ENCODE results near the gene EPB41L2. TPM values are rescaled to one million over a fixed set of nuclear protein-coding genes. Genes with fewer than 3 reads are reported as not detected.
A peak's percentile ranks its signal among the peaks of the same experiment; 100 is the strongest.

Gene EPB41L2
- total and polyA plus RNA-seq, 2 donors from 2014 or later = 19.6 to 111 TPM

DNA sequence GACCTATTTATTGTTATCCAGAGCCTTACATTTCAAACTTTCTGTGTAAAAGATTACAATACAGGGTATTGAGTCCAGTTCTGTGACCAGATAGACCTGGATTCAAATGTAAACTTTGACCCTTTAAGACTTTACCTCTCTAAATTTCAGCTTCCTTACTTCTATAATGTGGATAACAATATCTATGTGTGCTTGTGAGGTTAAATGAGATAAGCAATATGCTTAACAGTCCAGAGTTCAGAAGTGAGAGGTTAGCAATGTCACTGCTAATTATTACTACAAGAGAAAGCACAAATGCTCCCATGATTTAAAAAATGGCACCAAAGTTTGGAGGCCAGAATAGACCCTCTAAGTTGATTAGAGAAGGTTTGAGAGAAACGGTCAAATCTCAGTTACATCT lies 27.5 kb downstream of the EPB41L2 start:
- no peak overlapping the region for H3K27ac ChIP-seq (ENCODE audit: low read depth in 2 of 2, low read length in 2 of 2)
- TF ChIP-seq, protein P1, sequence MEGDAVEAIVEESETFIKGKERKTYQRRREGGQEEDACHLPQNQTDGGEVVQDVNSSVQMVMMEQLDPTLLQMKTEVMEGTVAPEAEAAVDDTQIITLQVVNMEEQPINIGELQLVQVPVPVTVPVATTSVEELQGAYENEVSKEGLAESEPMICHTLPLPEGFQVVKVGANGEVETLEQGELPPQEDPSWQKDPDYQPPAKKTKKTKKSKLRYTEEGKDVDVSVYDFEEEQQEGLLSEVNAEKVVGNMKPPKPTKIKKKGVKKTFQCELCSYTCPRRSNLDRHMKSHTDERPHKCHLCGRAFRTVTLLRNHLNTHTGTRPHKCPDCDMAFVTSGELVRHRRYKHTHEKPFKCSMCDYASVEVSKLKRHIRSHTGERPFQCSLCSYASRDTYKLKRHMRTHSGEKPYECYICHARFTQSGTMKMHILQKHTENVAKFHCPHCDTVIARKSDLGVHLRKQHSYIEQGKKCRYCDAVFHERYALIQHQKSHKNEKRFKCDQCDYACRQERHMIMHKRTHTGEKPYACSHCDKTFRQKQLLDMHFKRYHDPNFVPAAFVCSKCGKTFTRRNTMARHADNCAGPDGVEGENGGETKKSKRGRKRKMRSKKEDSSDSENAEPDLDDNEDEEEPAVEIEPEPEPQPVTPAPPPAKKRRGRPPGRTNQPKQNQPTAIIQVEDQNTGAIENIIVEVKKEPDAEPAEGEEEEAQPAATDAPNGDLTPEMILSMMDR (IDR thresholded peaks at IDR 0.05; ENCODE audit: borderline replicate concordance, extremely low read depth, insufficient read depth) = no peak
- H3K36me3 ChIP-seq (ENCODE audit: control insufficient read depth in 2 of 3, insufficient read depth in 3 of 3, low read length in 3 of 3) = no peaks in the 10 kb centered on the region
- intact Hi-C loops (cut with DNase I) = no loop called here
- H3K27me3 ChIP-seq (ENCODE audit: control insufficient read depth, insufficient read depth, low read length) = no peaks in the 10 kb centered on the region
- no peak for DNase-seq
- no peaks in the 10 kb centered on the region for H3K9me3 ChIP-seq (ENCODE audit: control insufficient read depth in 2 of 3, insufficient read depth in 1 of 3, low read length in 3 of 3)
- no peak overlapping the region for H3K9ac ChIP-seq (ENCODE audit: low read length in 3 of 3)
- no peak for FAIRE-seq
- H3K4me1 ChIP-seq (ENCODE audit: control insufficient read depth in 2 of 3, insufficient read depth in 2 of 3, low read depth in 1 of 3, low read length in 3 of 3) = peaks cover 0 to 6% (median 0%) of the 10 kb centered on the region in 3 donors
- H3K4me3 ChIP-seq (ENCODE audit: low read length in 3 of 3) = no peak overlapping the region

DNA sequence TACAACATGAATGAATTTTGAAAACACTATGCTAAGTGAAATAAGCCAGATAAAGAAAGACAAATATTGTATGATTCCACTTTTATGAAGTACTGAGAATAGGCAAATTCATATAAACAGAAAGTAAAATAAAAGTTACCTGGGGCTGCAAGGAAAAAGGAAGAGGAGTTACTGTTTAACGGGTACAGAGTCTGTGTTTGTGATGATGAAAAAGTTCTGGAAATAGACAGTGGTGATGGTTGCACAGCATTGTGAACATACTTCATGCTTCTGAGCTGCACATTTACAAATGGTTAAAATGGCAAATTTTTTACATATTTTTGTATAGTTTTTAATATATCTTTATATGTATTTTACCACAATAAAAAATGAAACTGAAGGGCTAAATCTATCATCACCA lies 29.4 kb downstream of the EPB41L2 start:
- DNase-seq = no peak
- H3K27ac ChIP-seq (ENCODE audit: low read depth in 2 of 2, low read length in 2 of 2) = no peak overlapping the region
- H3K36me3 ChIP-seq (ENCODE audit: control insufficient read depth in 2 of 3, insufficient read depth in 3 of 3, low read length in 3 of 3) = no peaks in the 10 kb centered on the region
- intact Hi-C loops (cut with DNase I) = no loop called here
- H3K9me3 ChIP-seq (ENCODE audit: control insufficient read depth in 2 of 3, insufficient read depth in 1 of 3, low read length in 3 of 3) = no peaks in the 10 kb centered on the region
- FAIRE-seq = no peak
- TF ChIP-seq, protein P1 (IDR thresholded peaks at IDR 0.05; ENCODE audit: borderline replicate concordance, extremely low read depth, insufficient read depth) = no peak
- H3K27me3 ChIP-seq (ENCODE audit: control insufficient read depth, insufficient read depth, low read length) = no peaks in the 10 kb centered on the region
- H3K4me1 ChIP-seq (ENCODE audit: control insufficient read depth in 2 of 3, insufficient read depth in 2 of 3, low read depth in 1 of 3, low read length in 3 of 3) = peaks cover 0 to 4% (median 2%) of the 10 kb centered on the region in 3 donors
- H3K9ac ChIP-seq (ENCODE audit: low read length in 3 of 3) = no peak overlapping the region
- no peak overlapping the region for H3K4me3 ChIP-seq (ENCODE audit: low read length in 3 of 3)

DNA sequence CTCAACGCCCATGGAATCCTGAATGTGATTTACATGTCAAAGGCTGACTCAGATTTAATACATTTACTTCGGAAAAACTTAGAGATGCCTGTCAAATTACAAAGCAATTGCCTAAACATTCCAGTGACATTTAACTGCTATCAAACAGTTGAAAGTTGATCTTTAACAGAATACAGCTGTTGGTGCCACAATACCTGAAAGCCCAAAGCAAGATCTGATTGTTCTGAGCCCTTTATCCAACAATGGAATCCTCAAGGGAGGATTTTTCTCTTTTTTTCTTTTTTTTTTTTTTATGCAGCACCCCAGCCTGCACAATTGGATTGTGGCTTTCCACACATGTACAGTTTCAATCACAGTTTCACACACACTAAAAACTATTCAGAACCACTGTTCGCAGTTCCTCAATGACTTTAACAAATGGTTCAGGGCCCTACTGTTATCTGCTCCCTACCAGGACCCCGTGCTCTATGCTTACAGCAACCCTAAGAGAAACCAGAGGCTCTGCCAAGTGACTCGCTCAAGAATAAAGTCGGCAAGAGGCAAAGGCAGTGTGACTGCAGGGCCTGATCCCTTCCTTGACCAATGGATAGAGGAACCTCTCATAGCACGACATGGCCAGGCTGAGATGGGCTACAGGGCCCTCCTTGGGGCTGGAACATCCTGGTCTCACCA lies 33.3 kb downstream of the EPB41L2 start:
- H3K4me3 ChIP-seq (ENCODE audit: low read length in 3 of 3) = no peak overlapping the region
- no peak for FAIRE-seq
- intact Hi-C loops (cut with DNase I) = no loop called here
- no peaks in the 10 kb centered on the region for H3K27me3 ChIP-seq (ENCODE audit: control insufficient read depth, insufficient read depth, low read length)
- peak in 2 of 5 donors; percentile 41 to 50 for DNase-seq
- H3K36me3 ChIP-seq (ENCODE audit: control insufficient read depth in 2 of 3, insufficient read depth in 3 of 3, low read length in 3 of 3) = no peaks in the 10 kb centered on the region
- TF ChIP-seq, protein P1 (IDR thresholded peaks at IDR 0.05; ENCODE audit: borderline replicate concordance, extremely low read depth, insufficient read depth) = no peak
- peaks cover 0 to 3% (median 2%) of the 10 kb centered on the region in 3 donors for H3K4me1 ChIP-seq (ENCODE audit: control insufficient read depth in 2 of 3, insufficient read depth in 2 of 3, low read depth in 1 of 3, low read length in 3 of 3)
- H3K9ac ChIP-seq (ENCODE audit: low read length in 3 of 3) = no peak overlapping the region
- no peak overlapping the region for H3K27ac ChIP-seq (ENCODE audit: low read depth in 2 of 2, low read length in 2 of 2)
- H3K9me3 ChIP-seq (ENCODE audit: control insufficient read depth in 2 of 3, insufficient read depth in 1 of 3, low read length in 3 of 3) = no peaks in the 10 kb centered on the region

Data from kidney (tissue), 14 donors.